Smooth muscle cell (in vitro differentiated cells): ENCODE results near the gene TDRD3. TPM values are rescaled to one million over a fixed set of nuclear protein-coding genes. Genes with fewer than 3 reads are reported as not detected.

Experiments
- DNase-seq: peaks from one replicate; lab custom pipeline; 2025; ENCODE audit not compliant: unreplicated experiment; lab: John Stamatoyannopoulos, UW
- H2AFZ ChIP-seq: fragments of 200-600 bp; sonication (generic); 2 replicates; pipeline ENCODE4 v1.6.0; 2016; ENCODE audit warnings: antibody characterized with exemption, low read depth, mild to moderate bottlenecking
- H3F3A ChIP-seq: fragments of 200-600 bp; sonication (generic); 2 replicates; pipeline ENCODE4 v1.6.0; 2017; ENCODE audit warnings: antibody characterized with exemption, low read depth
- H3K27ac ChIP-seq: fragments of 200-600 bp; sonication (generic); 2 replicates; pipeline ENCODE4 v1.5.1; 2016; ENCODE audit warnings: low read depth, mild to moderate bottlenecking
- H3K27me3 ChIP-seq: fragments of 200-600 bp; sonication (generic); 2 replicates; pipeline ENCODE4 v1.6.1; 2016; ENCODE audit warnings: low read depth, mild to moderate bottlenecking
- H3K36me3 ChIP-seq: fragments of 200-600 bp; sonication (generic); 2 replicates; pipeline ENCODE4 v1.5.1; 2016; ENCODE audit warnings: low read depth
- H3K4me1 ChIP-seq: fragments of 200-600 bp; sonication (generic); 2 replicates; pipeline ENCODE4 v1.5.1; 2016; ENCODE audit warnings: low read depth
- H3K4me2 ChIP-seq: fragments of 200-600 bp; sonication (generic); 2 replicates; pipeline ENCODE4 v1.6.0; 2016; ENCODE audit warnings: mild to moderate bottlenecking
- H3K4me3 ChIP-seq: fragments of 200-600 bp; sonication (generic); 2 replicates; pipeline ENCODE4 v1.5.1; 2016; ENCODE audit warnings: mild to moderate bottlenecking
- H3K79me2 ChIP-seq: fragments of 200-600 bp; sonication (generic); 2 replicates; pipeline ENCODE4 v1.6.0; 2016; ENCODE audit warnings: low read depth, mild to moderate bottlenecking
- H3K9ac ChIP-seq: fragments of 200-600 bp; sonication (generic); 2 replicates; pipeline ENCODE4 v1.6.0; 2016; ENCODE audit warnings: low read depth
- H3K9me3 ChIP-seq: fragments of 200-600 bp; sonication (generic); replicated peaks from 2 replicates; pipeline ENCODE4 v1.5.1; 2016; ENCODE audit warnings: low read depth
- H4K20me1 ChIP-seq: fragments of 200-600 bp; sonication (generic); 2 replicates; pipeline ENCODE4 v1.6.0; 2016; ENCODE audit warnings: low read depth
- CTCF ChIP-seq: fragments of 200-600 bp; sonication (generic); IDR thresholded peaks from 2 replicates; pipeline ENCODE4 v1.5.1; 2017; ENCODE audit warnings: borderline replicate concordance, mild to moderate bottlenecking, antibody characterized with exemption; ENCODE audit not compliant: insufficient read depth, poor library complexity, severe bottlenecking
- WGBS: methylation state at CpG from one replicate; pipeline ENCODE4 v1.1.7; 2016; ENCODE audit warnings: low lambda C conversion rate; 5-methylcytosine and 5-hydroxymethylcytosine counted together
- polyA plus RNA-seq: library from polyadenylated mRNA; unstranded; fragments of >200 nt; fragmentation: Nextera tagmentation; extraction: Ambion mirVana; gene quantifications from 2 replicates; pipeline ENCODE4 v1.2.1, GENCODE V29; 2016
- total RNA-seq: library from RNA; depleted of rRNA; stranded (reverse); fragments of >200 nt; gene quantifications from 2 replicates; pipeline ENCODE4 v1.2.3, GENCODE V29; 2014

The TDRD3 gene
- total and polyA plus RNA-seq, 2 experiments from 2014 or later, result 7.3 to 20.4 TPM

- Histone ChIP-seq H3F3A (no peaks in the 10 kb centered on the region), H3K9ac (no peak overlapping the region)
Observed at GRCh38 chr13:60356970-60357369, 40.0 kb upstream of the TDRD3 start.

GRCh38 chr13:60358453-60358852 lies 38.6 kb upstream of the TDRD3 start:
- Histone ChIP-seq H3K9ac (no peak overlapping the region), H4K20me1 (no peaks in the 10 kb centered on the region), H3F3A (no peaks in the 10 kb centered on the region), H3K27me3 (no peaks in the 10 kb centered on the region), H2AFZ (no peak overlapping the region), H3K4me3 (no peak overlapping the region), H3K4me2 (no peak overlapping the region), H3K4me1 (no peaks in the 10 kb centered on the region), H3K27ac (no peak overlapping the region), H3K9me3 (no peaks in the 10 kb centered on the region), H3K79me2 (no peaks in the 10 kb centered on the region), H3K36me3 (no peaks in the 10 kb centered on the region)
- DNase-seq, result no peak
- 71% methylated on average over 2 of the region's 2 CpGs for WGBS
- TF ChIP-seq CTCF, result no peak

More at GRCh38 chr13:60356970-60357369, 40.0 kb upstream of the TDRD3 start:
- Histone ChIP-seq H3K4me3 (no peak overlapping the region), H3K4me2 (no peak overlapping the region), H3K79me2 (no peaks in the 10 kb centered on the region), H4K20me1 (no peaks in the 10 kb centered on the region), H3K9me3 (no peaks in the 10 kb centered on the region), H3K4me1 (no peaks in the 10 kb centered on the region), H2AFZ (no peak overlapping the region), H3K36me3 (no peaks in the 10 kb centered on the region), H3K27me3 (no peaks in the 10 kb centered on the region), H3K27ac (no peak overlapping the region)
- no peak for TF ChIP-seq CTCF
- DNase-seq, result no peak

- no peak for DNase-seq
- Histone ChIP-seq H3K4me2 (no peak overlapping the region), H3K36me3 (no peaks in the 10 kb centered on the region), H3K4me3 (no peak overlapping the region), H3F3A (no peaks in the 10 kb centered on the region), H3K27me3 (no peaks in the 10 kb centered on the region), H3K4me1 (no peaks in the 10 kb centered on the region), H3K79me2 (no peaks in the 10 kb centered on the region), H2AFZ (no peak overlapping the region), H3K9me3 (no peaks in the 10 kb centered on the region), H4K20me1 (no peaks in the 10 kb centered on the region), H3K27ac (no peak overlapping the region), H3K9ac (no peak overlapping the region)
- TF ChIP-seq CTCF, result no peak
- 75% methylated on average over 2 of the region's 2 CpGs for WGBS
Observed at GRCh38 chr13:60363288-60363687, 33.7 kb upstream of the TDRD3 start.

GRCh38 chr13:60369242-60369641 lies 27.8 kb upstream of the TDRD3 start:
- no peaks in the 10 kb centered on the region for H3K36me3 ChIP-seq
- H3K27me3 ChIP-seq, result no peaks in the 10 kb centered on the region
- no peaks in the 10 kb centered on the region for H3K79me2 ChIP-seq
- no peaks in the 10 kb centered on the region for H4K20me1 ChIP-seq
- H3K9me3 ChIP-seq, result no peaks in the 10 kb centered on the region
- peak; percentile 39 for TF ChIP-seq CTCF
- no peaks in the 10 kb centered on the region for H3F3A ChIP-seq
- H3K4me1 ChIP-seq, result no peaks in the 10 kb centered on the region
- H3K4me2 ChIP-seq, result no peak overlapping the region
- no peak overlapping the region for H3K27ac ChIP-seq
- no peak overlapping the region for H3K9ac ChIP-seq
- H3K4me3 ChIP-seq, result no peak overlapping the region
- no peak for DNase-seq
- no peak overlapping the region for H2AFZ ChIP-seq
